ENCODE data around the gene RBMS1. TPM values are rescaled to one million over a fixed set of nuclear protein-coding genes. Genes with fewer than 3 reads are reported as not detected.

Gene RBMS1
- total RNA-seq, 6 experiments from 2014 or later = 8.5 to 21.4 (median 14.3) TPM

DNA sequence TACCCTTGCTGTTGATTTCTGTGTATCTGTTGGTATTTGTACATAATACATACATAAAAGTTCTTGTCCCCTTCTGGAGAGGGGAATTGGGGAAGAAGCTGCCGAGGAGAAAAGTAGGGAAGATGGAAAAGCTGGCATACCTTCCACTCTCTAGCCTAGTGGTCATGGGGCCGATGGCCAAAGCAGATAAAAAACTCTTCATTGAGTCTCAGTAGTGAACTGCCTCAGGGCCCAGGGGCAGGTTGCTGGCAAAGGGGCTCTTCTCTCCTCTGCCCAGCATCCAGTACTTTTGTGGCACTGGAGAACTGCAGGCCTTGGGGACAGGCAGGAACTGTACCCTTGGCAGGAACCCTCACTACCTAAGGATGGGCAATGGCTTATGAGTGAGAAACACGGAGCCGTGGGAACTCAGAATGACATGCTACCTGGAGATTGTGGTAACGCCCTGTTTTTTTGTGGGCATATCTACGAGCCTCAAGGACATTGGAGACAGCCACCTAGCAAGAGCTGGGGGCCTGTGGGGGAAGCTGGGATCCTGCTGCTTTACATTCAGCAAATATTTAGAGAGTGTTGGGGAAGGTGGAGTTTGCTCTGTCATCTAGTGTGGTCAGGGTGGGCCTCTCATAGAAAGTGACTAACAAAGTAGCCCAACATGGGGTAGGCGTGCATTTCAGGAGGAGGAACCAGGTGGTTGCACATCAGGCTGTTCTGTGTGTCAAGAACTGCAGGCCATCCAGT, 270.9 kb downstream of the RBMS1 start:
- H3K27ac ChIP-seq = no peak overlapping the region
- no peaks in the 10 kb centered on the region for H3K9me3 ChIP-seq
- intact Hi-C loops (cut with DNase I) = no loop called here
- ATAC-seq (no peak), DNase-seq (no peak)
- no peak overlapping the region for H3K4me3 ChIP-seq
- no peaks in the 10 kb centered on the region for H3K27me3 ChIP-seq
- 67% methylated on average over 4 of the region's 7 CpGs for WGBS (ENCODE audit: insufficient coverage, low coverage, low lambda C conversion rate, missing lambda C conversion rate)
- no peaks in the 10 kb centered on the region for H3K36me3 ChIP-seq
- TF ChIP-seq, protein P1, sequence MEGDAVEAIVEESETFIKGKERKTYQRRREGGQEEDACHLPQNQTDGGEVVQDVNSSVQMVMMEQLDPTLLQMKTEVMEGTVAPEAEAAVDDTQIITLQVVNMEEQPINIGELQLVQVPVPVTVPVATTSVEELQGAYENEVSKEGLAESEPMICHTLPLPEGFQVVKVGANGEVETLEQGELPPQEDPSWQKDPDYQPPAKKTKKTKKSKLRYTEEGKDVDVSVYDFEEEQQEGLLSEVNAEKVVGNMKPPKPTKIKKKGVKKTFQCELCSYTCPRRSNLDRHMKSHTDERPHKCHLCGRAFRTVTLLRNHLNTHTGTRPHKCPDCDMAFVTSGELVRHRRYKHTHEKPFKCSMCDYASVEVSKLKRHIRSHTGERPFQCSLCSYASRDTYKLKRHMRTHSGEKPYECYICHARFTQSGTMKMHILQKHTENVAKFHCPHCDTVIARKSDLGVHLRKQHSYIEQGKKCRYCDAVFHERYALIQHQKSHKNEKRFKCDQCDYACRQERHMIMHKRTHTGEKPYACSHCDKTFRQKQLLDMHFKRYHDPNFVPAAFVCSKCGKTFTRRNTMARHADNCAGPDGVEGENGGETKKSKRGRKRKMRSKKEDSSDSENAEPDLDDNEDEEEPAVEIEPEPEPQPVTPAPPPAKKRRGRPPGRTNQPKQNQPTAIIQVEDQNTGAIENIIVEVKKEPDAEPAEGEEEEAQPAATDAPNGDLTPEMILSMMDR (IDR thresholded peaks at IDR 0.05) = no peak
- no peak for TF ChIP-seq POLR2A (IDR thresholded peaks at IDR 0.05)
- peaks cover 0 to 8% (median 0%) of the 10 kb centered on the region in 4 donors for H3K4me1 ChIP-seq

Data from right lobe of liver (tissue), 6 donors.